ENCODE results near the gene NPC1. TPM values are rescaled to one million over a fixed set of nuclear protein-coding genes. Genes with fewer than 3 reads are reported as not detected.

Gene NPC1
- total RNA-seq, 4 donors from 2014 or later: 48.0 to 81.8 (median 58.8) TPM

DNA sequence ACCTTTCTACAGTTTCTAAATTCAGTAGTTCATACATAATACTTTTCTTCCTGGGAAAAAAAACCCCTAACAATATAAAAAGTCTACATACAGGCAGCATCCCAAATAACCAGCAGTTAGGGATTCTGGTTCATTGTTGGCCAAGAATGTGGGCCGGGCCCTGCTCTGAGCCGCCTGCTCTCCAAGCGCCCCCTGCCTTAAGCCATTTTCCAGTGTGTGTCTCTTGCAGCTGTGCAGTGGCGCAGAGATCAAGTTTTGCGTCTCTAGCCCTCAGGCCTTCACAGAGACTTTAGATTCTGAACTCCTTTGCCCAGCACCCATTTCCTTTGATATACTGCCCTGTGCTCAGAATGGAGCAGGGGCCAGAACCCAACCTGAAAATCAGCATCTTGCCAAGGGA, 50.1 kb downstream of the NPC1 start:
- TF ChIP-seq, protein P1, sequence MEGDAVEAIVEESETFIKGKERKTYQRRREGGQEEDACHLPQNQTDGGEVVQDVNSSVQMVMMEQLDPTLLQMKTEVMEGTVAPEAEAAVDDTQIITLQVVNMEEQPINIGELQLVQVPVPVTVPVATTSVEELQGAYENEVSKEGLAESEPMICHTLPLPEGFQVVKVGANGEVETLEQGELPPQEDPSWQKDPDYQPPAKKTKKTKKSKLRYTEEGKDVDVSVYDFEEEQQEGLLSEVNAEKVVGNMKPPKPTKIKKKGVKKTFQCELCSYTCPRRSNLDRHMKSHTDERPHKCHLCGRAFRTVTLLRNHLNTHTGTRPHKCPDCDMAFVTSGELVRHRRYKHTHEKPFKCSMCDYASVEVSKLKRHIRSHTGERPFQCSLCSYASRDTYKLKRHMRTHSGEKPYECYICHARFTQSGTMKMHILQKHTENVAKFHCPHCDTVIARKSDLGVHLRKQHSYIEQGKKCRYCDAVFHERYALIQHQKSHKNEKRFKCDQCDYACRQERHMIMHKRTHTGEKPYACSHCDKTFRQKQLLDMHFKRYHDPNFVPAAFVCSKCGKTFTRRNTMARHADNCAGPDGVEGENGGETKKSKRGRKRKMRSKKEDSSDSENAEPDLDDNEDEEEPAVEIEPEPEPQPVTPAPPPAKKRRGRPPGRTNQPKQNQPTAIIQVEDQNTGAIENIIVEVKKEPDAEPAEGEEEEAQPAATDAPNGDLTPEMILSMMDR (IDR thresholded peaks at IDR 0.05; ENCODE audit: low read depth): no peak

DNA sequence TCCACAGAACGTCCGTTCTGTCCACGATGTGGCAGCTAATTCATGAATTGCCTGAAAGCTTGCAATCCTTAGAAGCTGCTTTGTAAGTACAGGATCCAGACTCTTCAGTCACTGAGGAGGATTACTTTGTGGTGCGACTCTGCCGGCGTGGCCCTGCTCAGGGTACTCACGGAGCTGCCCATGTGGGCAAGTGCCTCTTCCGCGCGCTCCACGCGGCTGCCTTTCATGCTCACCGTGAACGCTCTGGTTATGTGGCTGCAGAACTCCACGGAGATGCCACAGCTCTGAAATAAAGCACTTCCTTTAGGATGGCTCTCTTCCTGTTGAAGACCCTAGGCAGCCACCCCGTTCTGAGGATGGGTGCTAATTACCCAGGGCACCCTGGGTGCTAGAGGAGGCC, 52.0 kb downstream of the NPC1 start:
- TF ChIP-seq, protein P1 (IDR thresholded peaks at IDR 0.05; ENCODE audit: low read depth): no peak

DNA sequence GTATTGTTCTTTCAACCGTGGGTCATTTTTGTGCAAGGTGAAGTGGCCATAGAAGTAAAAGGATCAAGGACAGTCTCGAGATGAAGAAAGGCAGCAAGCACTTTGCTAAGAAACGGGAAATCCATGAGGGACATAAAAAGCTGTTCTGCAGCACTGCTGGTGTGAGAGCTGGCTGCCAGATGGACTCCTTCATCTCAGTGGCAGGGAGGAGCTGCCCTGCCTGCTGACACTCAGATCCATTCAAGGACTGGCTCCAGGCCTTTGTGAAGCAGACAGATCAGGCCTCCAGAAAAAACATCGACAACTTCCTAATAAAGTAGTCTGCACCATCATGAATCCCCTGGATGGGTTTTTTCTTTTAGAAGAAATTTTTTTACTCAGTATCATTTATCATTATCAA, 53.5 kb downstream of the NPC1 start:
- TF ChIP-seq, protein P1 (IDR thresholded peaks at IDR 0.05; ENCODE audit: low read depth): no peak

DNA sequence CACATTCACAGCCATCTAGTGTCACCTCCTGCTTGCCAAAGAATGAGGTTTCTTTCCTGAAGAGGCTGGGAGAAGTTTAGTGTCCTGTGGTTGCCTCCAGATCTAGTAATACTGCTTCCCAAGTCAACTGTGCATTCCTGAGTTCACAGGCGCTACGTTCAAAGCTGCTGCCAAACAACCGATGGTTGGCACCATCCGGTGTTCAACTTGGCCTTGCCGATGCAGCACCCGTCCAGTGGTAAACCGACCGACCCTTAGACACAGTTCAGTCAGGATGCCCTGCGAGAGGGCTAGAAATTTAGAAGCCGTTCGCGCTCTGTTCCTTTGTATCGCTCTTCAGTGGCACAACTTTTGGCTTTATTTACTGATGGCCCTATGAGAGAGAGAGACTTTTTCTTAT, 54.4 kb downstream of the NPC1 start:
- TF ChIP-seq, protein P1 (IDR thresholded peaks at IDR 0.05; ENCODE audit: low read depth): no peak

DNA sequence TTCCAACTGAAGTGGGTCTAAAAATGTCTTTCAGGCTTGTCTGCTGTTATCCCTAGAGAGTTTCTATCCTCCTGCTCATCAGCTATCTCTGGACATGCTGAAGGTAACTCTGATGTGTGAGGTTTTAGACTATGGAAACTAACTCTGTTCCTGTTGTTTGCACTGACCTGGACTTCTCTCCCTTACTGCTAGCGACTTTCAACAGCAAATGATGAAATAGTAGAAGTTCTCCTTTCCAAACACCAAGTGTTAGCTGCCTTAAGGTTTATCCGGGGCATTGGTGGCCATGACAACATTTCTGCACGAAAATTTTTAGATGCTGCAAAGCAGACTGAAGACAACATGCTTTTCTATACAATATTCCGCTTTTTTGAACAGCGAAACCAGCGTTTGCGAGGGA, 56.1 kb downstream of the NPC1 start:
- TF ChIP-seq, protein P1 (IDR thresholded peaks at IDR 0.05; ENCODE audit: low read depth): no peak

DNA sequence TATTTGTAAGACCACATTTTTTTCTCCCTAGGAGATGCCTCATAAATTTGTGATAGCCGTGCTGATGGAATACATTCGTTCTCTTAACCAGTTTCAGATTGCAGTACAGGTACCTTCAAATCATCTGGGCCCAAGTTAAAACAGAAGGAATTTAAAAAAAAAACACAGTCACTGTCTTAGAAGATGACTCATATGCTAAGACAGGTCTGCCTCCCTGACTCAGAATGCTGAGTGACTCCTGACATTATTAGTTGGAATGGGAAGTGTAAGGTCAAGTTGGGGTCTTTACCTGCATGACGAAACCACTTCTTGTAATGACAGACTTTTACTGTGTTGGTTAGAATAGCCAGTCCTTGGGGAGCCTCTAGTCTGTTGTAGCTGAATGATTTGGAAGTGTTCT, 56.7 kb downstream of the NPC1 start:
- TF ChIP-seq, protein P1 (IDR thresholded peaks at IDR 0.05; ENCODE audit: low read depth): no peak

DNA sequence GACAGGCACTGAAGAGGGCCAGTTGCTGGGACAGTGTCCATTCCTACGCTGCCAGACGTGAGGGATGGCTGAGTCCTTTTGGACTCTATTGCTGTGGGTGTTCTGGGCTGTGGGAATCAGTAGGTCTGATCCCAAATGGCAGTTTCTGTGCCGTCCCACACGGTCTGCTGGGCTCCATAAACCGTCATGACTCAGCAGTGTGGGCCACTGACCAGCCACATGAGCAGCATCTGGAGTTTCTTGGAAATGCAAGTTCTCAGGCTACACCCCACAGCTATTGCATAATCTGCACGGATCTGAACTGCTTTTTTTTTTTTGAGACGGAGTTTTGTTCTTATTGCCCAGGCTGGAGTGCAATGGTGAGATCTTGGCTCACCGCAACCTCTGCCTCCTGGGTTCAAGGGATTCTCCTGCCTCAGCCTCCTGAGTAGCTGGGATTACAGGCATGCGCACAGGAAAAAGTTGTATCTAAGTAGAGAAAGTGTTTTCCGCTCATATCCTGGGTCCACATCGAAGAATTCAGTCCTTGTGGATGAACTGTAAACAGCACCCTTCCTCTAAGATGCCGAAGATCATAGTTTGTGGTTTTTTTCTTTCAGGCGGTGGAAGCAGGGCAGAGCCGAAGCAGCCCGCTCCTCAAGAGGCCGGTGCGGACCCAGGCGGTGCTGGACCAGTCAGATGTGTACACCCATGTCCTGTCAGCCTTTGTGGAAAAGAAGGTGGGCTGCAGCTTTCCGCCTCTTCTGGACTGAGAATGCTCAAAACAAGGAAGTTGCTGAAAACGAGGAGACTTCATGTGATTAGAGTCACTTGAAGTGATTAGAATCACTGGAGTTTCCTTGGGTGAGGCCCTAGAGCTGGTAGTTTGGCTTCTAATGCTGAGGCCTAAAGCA, 57.5 kb downstream of the NPC1 start:
- TF ChIP-seq, protein P1 (IDR thresholded peaks at IDR 0.05; ENCODE audit: low read depth): no peak

Data from subcutaneous adipose tissue (tissue), 4 donors.